K562 (cell line): ENCODE results near the gene KIAA1958. TPM values are rescaled to one million over a fixed set of nuclear protein-coding genes. Genes with fewer than 3 reads are reported as not detected.

Experiments
- KHSRP ChIP-seq: fragments of 450-650 bp; IDR thresholded peaks from 2 replicates; pipeline ENCODE4 v1.6.1; 2017
- KLF16 ChIP-seq: IDR thresholded peaks from 2 replicates; pipeline ENCODE4 v1.6.1; 2016; ENCODE audit warnings: antibody characterized with exemption
- L3MBTL2 ChIP-seq: fragments of 450-650 bp; IDR thresholded peaks from 2 replicates; pipeline ENCODE4 v1.6.1; 2016; ENCODE audit warnings: mild to moderate bottlenecking, moderate library complexity
- MGA ChIP-seq: fragments of 450-650 bp; IDR thresholded peaks from 2 replicates; pipeline ENCODE4 v1.6.1; 2016; ENCODE audit warnings: mild to moderate bottlenecking, moderate library complexity
- NRF1 ChIP-seq, 2 experiments: fragments of 450-650 bp; IDR thresholded peaks in 1 of 2; conservative IDR thresholded peaks in 1 of 2; 2 replicates each; pipeline ENCODE4 v1.6.1; 2014; ENCODE audit warnings: mild to moderate bottlenecking in 2 of 2
- SIRT6 ChIP-seq: IDR thresholded peaks from one replicate; pipeline ENCODE4 v1.6.1; 2012; ENCODE audit warnings: low read depth, mild to moderate bottlenecking, control low read depth, inconsistent platforms, low read length, moderate library complexity
- polyA plus RNA-seq, 8 experiments: library from polyadenylated mRNA; depleted of rRNA in 4 of 8; stranded (reverse) in 5 of 8; unstranded in 3 of 8; fragments of >200 nt; fragmentation: Nextera tagmentation in 2 of 8; fragmentation: Illumina TruSeq in 1 of 8; extraction: Ambion mirVana in 2 of 8; extraction: Trizol in 1 of 8; gene quantifications; 2 replicates each; pipeline versions ENCODE4 v1.2.1 to v1.2.3, GENCODE V29; 2011 to 2014; ENCODE audit warnings: inconsistent platforms in 1 of 8, missing spikeins in 1 of 8
- total RNA-seq, 7 experiments: library from RNA; depleted of rRNA in 6 of 7; stranded (reverse); fragments of >200 nt in 6 of 7; fragmentation: Illumina TruSeq in 2 of 7; extraction: Trizol in 2 of 7; gene quantifications; 2 replicates each; pipeline versions ENCODE4 v1.2.1 to v1.2.3, GENCODE V29; 2011 to 2021; ENCODE audit warnings: low replicate concordance in 1 of 7
- TF ChIP-seq, protein P1 (sequence below), 2 experiments: fragments of 450-650 bp; formaldehyde crosslinking in 1 of 2; IDR thresholded peaks; 2 replicates each; pipeline versions ENCODE4 v1.4.0 to v1.6.1; 2014 to 2020; ENCODE audit warnings: mild to moderate bottlenecking in 2 of 2, borderline replicate concordance in 1 of 2, low read depth in 1 of 2

Gene KIAA1958
- total and polyA plus RNA-seq, 9 of the 15 experiments (the other 6 are each of a cell fraction or from before 2014, with no cell fraction given): 1.1 to 16.0 (median 10.1) TPM

DNA sequence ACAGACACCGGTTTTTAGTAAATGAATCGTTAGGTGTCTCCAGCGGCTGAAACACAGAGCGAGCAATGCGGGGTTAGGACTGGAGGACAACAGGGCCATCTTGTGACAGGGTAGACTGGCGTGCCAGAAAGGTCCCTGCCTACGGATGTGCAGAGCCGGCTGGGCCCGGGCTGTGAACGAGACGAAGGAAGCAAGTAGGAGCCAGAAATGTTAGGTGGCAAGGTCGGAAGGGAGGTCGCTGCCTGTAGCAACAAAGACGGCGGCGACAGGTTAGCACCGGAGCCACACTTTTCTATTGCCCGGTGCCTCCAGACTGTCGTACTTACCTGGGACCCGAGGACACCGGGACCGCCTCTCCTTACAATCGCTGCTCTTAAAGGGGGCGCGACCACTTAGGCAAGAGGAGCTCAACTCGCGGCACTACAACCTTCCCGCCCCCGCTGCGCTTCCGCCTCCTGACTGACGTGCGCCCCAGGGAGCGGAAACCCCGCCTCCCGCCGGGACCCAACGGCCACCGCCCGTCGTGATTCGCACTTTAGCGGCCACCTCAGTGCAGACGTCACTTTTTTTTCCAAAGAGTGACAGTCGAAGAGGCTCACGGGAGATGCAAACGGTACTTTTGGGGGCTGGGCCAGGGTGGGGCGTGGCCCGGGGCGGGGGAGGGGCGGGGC lies 231.2 kb downstream of the KIAA1958 start, which contains the start of gene INIP (continued):
- TF ChIP-seq SIRT6 (no peak), NRF1 (conservative IDR thresholded peaks at IDR 0.05 in 1 of 2, IDR thresholded peaks at IDR 0.05 in 1 of 2) (peak; percentile 66 to 74), KHSRP (no peak), L3MBTL2 (peak; percentile 64), KLF16 (no peak), MGA (no peak; the same call in 1 of the 2 replicates)
- TF ChIP-seq, protein P1, sequence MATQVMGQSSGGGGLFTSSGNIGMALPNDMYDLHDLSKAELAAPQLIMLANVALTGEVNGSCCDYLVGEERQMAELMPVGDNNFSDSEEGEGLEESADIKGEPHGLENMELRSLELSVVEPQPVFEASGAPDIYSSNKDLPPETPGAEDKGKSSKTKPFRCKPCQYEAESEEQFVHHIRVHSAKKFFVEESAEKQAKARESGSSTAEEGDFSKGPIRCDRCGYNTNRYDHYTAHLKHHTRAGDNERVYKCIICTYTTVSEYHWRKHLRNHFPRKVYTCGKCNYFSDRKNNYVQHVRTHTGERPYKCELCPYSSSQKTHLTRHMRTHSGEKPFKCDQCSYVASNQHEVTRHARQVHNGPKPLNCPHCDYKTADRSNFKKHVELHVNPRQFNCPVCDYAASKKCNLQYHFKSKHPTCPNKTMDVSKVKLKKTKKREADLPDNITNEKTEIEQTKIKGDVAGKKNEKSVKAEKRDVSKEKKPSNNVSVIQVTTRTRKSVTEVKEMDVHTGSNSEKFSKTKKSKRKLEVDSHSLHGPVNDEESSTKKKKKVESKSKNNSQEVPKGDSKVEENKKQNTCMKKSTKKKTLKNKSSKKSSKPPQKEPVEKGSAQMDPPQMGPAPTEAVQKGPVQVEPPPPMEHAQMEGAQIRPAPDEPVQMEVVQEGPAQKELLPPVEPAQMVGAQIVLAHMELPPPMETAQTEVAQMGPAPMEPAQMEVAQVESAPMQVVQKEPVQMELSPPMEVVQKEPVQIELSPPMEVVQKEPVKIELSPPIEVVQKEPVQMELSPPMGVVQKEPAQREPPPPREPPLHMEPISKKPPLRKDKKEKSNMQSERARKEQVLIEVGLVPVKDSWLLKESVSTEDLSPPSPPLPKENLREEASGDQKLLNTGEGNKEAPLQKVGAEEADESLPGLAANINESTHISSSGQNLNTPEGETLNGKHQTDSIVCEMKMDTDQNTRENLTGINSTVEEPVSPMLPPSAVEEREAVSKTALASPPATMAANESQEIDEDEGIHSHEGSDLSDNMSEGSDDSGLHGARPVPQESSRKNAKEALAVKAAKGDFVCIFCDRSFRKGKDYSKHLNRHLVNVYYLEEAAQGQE (IDR thresholded peaks at IDR 0.05; ENCODE audit: borderline replicate concordance): peak; percentile 47
- TF ChIP-seq, protein P1 (CRISPR knock-in tag; IDR thresholded peaks at IDR 0.05; ENCODE audit: low read depth): peak; percentile 45; the same call in 1 of the 2 replicates
